Testis (tissue), 3 donors: ENCODE data around the gene SIPA1. TPM values are rescaled to one million over a fixed set of nuclear protein-coding genes. Genes with fewer than 3 reads are reported as not detected.

Source experiments
- DNase-seq: peaks from one replicate; pipeline ENCODE4 v3.0.0-alpha.2; 2019
- H3K27ac ChIP-seq, 2 donors: fragments of 200-600 bp; sonication (generic); one replicate each; pipeline ENCODE4 v1.5.1; 2019
- H3K27me3 ChIP-seq: fragments of 200-600 bp; sonication (generic); one replicate; pipeline ENCODE4 v1.5.1; 2019
- H3K36me3 ChIP-seq: fragments of 200-600 bp; sonication (generic); one replicate; pipeline ENCODE4 v1.5.1; 2017; ENCODE audit warnings: low read depth; ENCODE audit errors: missing control alignments
- H3K4me1 ChIP-seq: fragments of 200-600 bp; sonication (generic); one replicate; pipeline ENCODE4 v1.5.1; 2019
- H3K4me3 ChIP-seq, 2 donors: fragments of 200-600 bp; sonication (generic); one replicate each; pipeline ENCODE4 v1.5.1; 2017 to 2019
- H3K9me3 ChIP-seq: fragments of 200-600 bp; sonication (generic); one replicate; pipeline ENCODE4 v1.5.1; 2017
- POLR2A ChIP-seq: fragments of 450-650 bp; IDR thresholded peaks from one replicate; pipeline ENCODE4 v1.6.1; 2017; ENCODE audit warnings: antibody characterized with exemption, mild to moderate bottlenecking, moderate library complexity
- WGBS, 2 donors: methylation state at CpG; one replicate each; pipeline ENCODE4 v1.1.5; 2018; 5-methylcytosine and 5-hydroxymethylcytosine counted together
- intact Hi-C: fragments of 100-400 bp; cut with DNase I; formaldehyde crosslinking; loops from one replicate; pipeline ENCODE4 v1.15.1; 2023; ENCODE audit warnings: low total_unique reads
- polyA plus RNA-seq: library from polyadenylated mRNA; stranded (reverse); fragments of 350-450 nt; fragmentation: Illumina TruSeq; extraction: RNeasy Lipid Tissue Mini Kit (QIAGEN cat#74804); gene quantifications from one replicate; pipeline ENCODE4 v1.2.3, GENCODE V29; 2014; ENCODE audit warnings: low read depth, low replicate concordance; ENCODE audit not compliant: insufficient read depth
- total RNA-seq, 2 donors: library from RNA; depleted of rRNA; stranded (reverse); fragments of >200 nt; gene quantifications; one replicate each; pipeline ENCODE4 v1.2.3, GENCODE V29; 2016
- TF ChIP-seq, protein P1 (sequence below), 3 experiments: fragments of 450-650 bp in 2 of 3; fragments of 200-600 bp in 1 of 3; sonication (generic) in 1 of 3; IDR thresholded peaks; one replicate each; pipeline ENCODE4 v1.5.1; 2016 to 2019; ENCODE audit warnings: antibody characterized with exemption in 3 of 3, mild to moderate bottlenecking in 2 of 3, moderate library complexity in 1 of 3

The SIPA1 gene
- total and polyA plus RNA-seq, 3 donors from 2014 or later: 15.2 to 29.0 (median 23.5) TPM

DNA sequence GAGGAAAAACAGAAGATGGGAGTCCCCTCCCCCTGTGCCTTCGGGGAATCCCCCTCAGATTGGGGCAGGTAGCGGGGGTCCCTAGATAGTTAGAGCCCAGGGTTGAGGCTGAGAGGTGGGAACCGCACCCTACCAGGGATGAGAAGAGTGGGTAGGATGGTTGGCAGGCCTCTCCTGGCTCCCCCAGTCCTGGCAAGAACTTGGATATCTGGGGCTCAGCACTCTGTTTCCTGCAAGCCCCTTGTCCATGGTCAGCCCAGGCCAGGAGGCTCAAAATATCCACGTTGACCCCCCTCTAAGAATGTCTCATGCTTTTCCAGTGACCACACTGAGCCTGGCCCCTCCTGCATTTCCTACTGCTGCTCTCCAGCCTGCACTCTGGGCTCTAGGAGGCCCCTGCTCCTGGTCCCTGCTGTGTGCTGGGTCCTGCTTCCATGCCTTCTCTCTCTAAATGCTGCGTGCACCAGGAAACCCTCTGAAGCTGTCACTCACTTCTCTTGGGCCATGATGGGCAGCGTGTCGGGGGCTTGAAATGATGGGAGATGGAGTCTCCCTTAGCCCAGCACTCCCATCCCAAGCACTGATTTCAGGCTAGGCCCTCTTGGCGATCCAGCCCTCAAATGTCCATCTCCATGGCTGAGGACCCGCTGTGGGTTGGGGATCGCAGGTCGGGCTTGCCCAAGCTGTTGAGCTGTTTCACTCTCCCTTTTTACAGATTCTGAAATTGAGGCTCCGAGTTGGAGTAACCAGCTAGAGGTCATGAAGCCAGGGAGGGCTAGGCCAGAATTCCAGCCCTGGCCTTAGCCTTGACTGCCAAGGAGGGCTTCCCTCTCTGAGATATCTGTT, 25.9 kb upstream of the SIPA1 start:
- Histone ChIP-seq H3K36me3 (no peaks in the 10 kb centered on the region), H3K9me3 (no peaks in the 10 kb centered on the region), H3K27ac (peak overlapping the region; percentile 39 to 77), H3K4me1 (peaks cover 55% of the 10 kb centered on the region), H3K4me3 (no peak overlapping the region), H3K27me3 (no peaks in the 10 kb centered on the region)
- TF ChIP-seq, protein P1, sequence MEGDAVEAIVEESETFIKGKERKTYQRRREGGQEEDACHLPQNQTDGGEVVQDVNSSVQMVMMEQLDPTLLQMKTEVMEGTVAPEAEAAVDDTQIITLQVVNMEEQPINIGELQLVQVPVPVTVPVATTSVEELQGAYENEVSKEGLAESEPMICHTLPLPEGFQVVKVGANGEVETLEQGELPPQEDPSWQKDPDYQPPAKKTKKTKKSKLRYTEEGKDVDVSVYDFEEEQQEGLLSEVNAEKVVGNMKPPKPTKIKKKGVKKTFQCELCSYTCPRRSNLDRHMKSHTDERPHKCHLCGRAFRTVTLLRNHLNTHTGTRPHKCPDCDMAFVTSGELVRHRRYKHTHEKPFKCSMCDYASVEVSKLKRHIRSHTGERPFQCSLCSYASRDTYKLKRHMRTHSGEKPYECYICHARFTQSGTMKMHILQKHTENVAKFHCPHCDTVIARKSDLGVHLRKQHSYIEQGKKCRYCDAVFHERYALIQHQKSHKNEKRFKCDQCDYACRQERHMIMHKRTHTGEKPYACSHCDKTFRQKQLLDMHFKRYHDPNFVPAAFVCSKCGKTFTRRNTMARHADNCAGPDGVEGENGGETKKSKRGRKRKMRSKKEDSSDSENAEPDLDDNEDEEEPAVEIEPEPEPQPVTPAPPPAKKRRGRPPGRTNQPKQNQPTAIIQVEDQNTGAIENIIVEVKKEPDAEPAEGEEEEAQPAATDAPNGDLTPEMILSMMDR (IDR thresholded peaks at IDR 0.05): no peak
- TF ChIP-seq POLR2A: no peak
- DNase-seq: no peak
- 52 to 61% methylated on average over 12 of the region's 12 CpGs for WGBS, 2 donors
- intact Hi-C loops: no loop called here

DNA sequence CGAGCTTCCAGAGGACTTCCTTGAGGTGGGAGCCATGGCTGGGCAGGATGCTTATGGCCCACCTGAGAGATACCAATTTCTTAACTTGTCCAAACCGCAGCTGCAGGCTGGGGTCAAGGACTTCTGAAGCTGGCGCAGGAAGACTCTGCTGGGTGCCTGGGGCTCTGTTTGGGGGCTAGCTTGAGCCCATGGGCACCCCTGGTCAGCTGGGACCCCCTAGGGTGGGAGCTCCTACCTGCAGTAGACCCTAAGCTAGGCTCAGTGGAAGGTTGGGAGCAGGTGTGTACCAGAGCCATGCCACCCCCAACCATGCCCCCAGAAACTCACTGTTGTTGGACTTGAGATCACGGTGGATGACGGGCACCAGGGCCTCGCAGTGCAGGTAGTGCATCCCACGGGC, 25.2 kb upstream of the SIPA1 start:
- Histone ChIP-seq H3K27me3 (no peaks in the 10 kb centered on the region), H3K27ac (peak overlapping the region; percentile 77 to 91), H3K4me3 (peak overlapping the region; percentile 75 to 83), H3K36me3 (no peaks in the 10 kb centered on the region), H3K9me3 (no peaks in the 10 kb centered on the region), H3K4me1 (peaks cover 53% of the 10 kb centered on the region)
- TF ChIP-seq, protein P1 (IDR thresholded peaks at IDR 0.05): no peak
- intact Hi-C loops: no loop called here
- no peak for DNase-seq
- 43 to 52% methylated on average over 3 to 7 of the region's 7 CpGs for WGBS, 2 donors

DNA sequence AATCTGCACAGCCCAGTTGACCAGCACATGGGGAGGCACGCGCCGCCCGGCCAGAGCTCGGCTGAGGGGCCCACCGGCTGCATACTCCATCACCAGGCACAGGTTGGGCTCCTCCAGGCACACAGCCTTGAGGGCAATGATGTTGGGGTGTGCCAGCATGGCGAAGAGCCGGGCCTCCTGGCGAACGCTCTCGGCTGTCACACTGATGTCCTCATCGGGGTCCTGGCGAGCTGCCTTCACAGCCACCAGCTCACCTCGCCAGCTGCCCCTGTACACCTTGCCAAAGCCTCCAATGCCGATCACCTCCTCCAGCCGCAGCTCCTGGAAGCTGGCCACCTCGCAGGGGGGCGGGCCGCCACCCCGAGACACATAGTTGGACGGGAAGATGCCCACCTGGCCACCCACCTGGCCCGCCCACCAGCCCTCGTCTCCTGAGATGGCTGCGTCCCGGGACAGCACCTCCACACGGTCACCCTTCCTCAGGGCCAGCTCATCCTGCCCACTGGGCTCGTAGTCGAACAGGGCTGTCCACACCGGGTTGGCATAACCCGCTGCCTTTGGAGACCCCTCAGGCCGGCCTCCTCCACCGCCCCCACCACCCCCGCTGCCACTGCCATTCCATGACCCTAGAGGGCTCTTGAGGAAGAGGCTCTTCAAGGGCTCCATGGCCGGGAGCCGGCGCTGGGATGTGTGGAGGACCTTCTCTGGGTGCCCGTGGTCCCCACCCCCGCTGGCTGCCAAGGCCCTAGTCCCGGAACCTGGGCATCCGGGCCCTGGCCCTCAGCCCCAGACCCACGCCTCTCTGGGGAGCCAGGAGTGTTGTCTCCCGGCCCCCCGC, 24.6 kb upstream of the SIPA1 start:
- TF ChIP-seq, protein P1 (IDR thresholded peaks at IDR 0.05): no peak
- TF ChIP-seq POLR2A: no peak
- H3K9me3 ChIP-seq: no peaks in the 10 kb centered on the region
- intact Hi-C loops: no loop called here
- no peaks in the 10 kb centered on the region for H3K36me3 ChIP-seq
- DNase-seq: no peak
- no peaks in the 10 kb centered on the region for H3K27me3 ChIP-seq
- H3K27ac ChIP-seq: peak overlapping the region; percentile 77 to 91
- peaks cover 52% of the 10 kb centered on the region for H3K4me1 ChIP-seq
- H3K4me3 ChIP-seq: peak overlapping the region; percentile 75 to 83
- 20 to 33% methylated on average over 8 to 42 of the region's 43 CpGs for WGBS, 2 donors

DNA sequence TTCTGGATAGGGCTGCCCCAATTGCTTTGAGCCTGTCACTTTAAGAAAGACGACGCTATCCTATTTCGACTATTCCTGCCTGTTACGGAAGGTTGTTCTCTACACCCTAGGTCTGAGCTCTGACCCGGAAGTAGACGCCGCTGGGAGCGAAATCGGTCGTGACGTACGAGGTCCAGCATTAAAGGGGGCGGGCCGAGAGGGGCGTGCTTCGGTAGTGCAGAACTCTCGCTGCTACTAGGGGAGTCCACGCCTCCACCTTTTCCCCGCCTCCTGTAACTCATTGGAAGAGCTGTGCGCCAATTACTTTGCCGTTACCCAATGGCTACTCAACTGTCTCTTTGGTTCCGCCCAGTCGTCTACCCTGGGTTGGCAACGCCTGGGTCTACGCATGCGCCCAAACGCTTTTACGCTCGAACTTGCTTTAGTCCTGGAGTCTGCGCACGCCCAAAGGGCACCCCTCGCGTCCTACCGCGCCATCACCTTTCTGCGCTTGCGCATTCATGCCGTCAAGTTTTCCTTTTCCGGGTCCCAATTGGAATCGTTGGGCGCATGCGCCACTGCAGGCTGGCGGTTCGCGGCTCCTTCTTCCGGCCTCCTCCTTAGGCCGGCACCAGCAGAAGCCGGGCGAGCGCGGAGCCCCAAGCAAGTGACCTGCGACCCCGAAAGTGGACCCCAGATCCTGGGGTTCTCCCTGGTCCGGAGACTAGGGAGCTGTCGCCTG, 22.5 kb upstream of the SIPA1 start, which contains the start of gene PCNX3:
PCNX3 (plus strand) TSS at position 548 of the 721 bp plus-strand sequence. CDS start 536 bp downstream, outside the sequence.
- H3K4me1 ChIP-seq: peaks cover 46% of the 10 kb centered on the region

More for the DNA sequence above, 22.5 kb upstream of the SIPA1 start, which contains the start of gene PCNX3:
- H3K4me3 ChIP-seq: peak within 1 kb of the TSS; percentile 75 to 83
- no peaks in the 10 kb centered on the region for H3K27me3 ChIP-seq
- intact Hi-C loops: no loop called here
- WGBS, 2 donors: 0% methylated on average over 23 to 48 of the region's 55 CpGs
- peak within 1 kb of the TSS; percentile 77 to 91 for H3K27ac ChIP-seq
- no peaks in the 10 kb centered on the region for H3K9me3 ChIP-seq
- no peak for TF ChIP-seq POLR2A
- TF ChIP-seq, protein P1 (IDR thresholded peaks at IDR 0.05): peak in 2 of 3 experiments; percentile 34 to 38
- DNase-seq: peak; percentile 100
- no peaks in the 10 kb centered on the region for H3K36me3 ChIP-seq
